Fibroblast of skin of right quadriceps (primary cell): ENCODE measurements around the gene MPZL3.

Source experiments
- DNase-seq: peaks from one replicate; pipeline ENCODE4 v3.0.0-alpha.2; 2013

The MPZL3 gene

GRCh38 chr11:118180300-118180703 is 71.9 kb downstream of the MPZL3 start:
- peak; percentile 74 for DNase-seq

GRCh38 chr11:118176778-118177134 is 75.4 kb downstream of the MPZL3 start:
- no peak for DNase-seq
